Measurements from ENCODE around the gene STMN3. TPM values are rescaled to one million over a fixed set of nuclear protein-coding genes. Genes with fewer than 3 reads are reported as not detected.

The STMN3 gene
- total RNA-seq, 1 experiment from 2014 or later, result 65.6 TPM

DNA sequence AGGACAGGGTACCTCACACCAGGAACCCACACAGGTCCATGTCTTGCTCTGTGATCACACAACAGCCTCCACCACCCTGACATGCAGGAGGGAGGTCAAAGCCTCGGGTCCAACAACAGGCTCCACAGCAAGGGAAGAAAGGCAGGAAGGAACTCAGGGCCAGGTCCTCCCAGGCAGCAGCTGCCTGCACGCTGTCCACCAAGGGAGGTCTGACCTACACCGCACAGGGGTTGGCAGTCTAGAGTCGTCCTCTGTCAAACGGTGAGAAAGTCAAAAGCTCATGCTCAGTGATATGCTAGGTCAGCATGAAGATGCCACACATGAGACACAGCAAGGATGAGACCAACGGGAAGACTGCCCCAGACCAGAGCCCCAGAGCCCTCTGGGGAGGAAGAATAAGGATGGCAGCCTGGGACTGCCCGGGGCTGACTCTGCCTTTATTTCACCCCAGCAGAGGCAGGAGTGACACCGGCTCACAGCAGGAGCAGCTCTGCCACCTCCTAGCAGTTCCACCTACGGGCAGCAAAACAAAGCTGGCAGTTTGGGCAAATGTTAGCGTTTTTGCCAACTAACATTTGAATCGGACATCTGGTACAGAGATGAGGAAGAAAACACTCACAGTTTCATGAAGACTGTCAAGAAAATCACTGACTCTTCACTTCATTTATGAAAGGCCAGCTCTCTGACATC lies 34.8 kb downstream of the STMN3 start:
- ChIA-PET CTCF (no interaction called here), POLR2A (interaction anchor here (0.8 to 1.0 kb wide), 2 partner anchors 16 to 23 kb away, joined by 3 to 4 read pairs; no protein-coding TSS in a partner anchor)
- DNase-seq (ENCODE audit: low spot score) (no peak), ATAC-seq (no peak)
- Mint-ChIP-seq H3K9me3 (peaks cover 14% of the 10 kb centered on the region), H3K4me1 (peaks cover 7% of the 10 kb centered on the region), H3K27ac (no peak overlapping the region), H3K27me3 (ENCODE audit: low read depth) (no peaks in the 10 kb centered on the region; the same call in 1 of the 2 replicates), H3K36me3 (peaks cover 43% of the 10 kb centered on the region), H3K4me3 (no peak overlapping the region)
- TF ChIP-seq NR3C1 (CRISPR knock-in tag; conservative IDR thresholded peaks at IDR 0.05; ENCODE audit: low read depth), result no peak
- TF ChIP-seq OVOL2 (CRISPR knock-in tag; IDR thresholded peaks at IDR 0.05; ENCODE audit: borderline replicate concordance), result no peak
- TF ChIP-seq FOXJ3 (CRISPR knock-in tag; IDR thresholded peaks at IDR 0.05; ENCODE audit: borderline replicate concordance), result no peak
- TF ChIP-seq SMAD3 (CRISPR knock-in tag; IDR thresholded peaks at IDR 0.05; ENCODE audit: borderline replicate concordance), result no peak
- TF ChIP-seq KAT7 (CRISPR knock-in tag; IDR thresholded peaks at IDR 0.05; ENCODE audit: borderline replicate concordance), result no peak
- TF ChIP-seq ZBTB21 (CRISPR knock-in tag; IDR thresholded peaks at IDR 0.05; ENCODE audit: borderline replicate concordance), result no peak
- TF ChIP-seq ZNF263 (CRISPR knock-in tag; IDR thresholded peaks at IDR 0.05; ENCODE audit: low read depth), result no peak

DNA sequence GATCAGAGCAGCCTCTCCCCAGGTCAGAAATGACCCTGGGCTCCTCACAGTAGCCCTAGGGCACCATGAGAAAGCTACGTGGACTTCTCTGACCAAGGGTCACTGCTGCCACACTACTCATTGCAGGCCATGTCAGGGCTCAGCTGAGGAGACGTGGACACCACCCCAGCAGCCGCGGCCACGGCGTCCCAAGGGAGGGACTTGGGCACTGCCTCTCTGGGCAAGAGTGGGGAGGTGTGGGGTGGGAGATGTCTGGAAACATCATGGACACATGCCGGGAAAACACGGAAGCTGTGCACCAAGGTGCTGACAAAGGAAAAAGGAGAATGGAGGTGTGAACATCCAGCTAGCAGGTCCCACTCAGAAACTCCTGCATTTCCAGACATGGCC lies 35.4 kb downstream of the STMN3 start:
- ChIA-PET CTCF (no interaction called here), POLR2A (interaction anchor here (0.8 to 1.0 kb wide), 2 partner anchors 17 to 24 kb away, joined by 3 to 4 read pairs; no protein-coding TSS in a partner anchor)
- Mint-ChIP-seq H3K4me3 (no peak overlapping the region), H3K9me3 (peaks cover 14% of the 10 kb centered on the region), H3K27me3 (ENCODE audit: low read depth) (no peaks in the 10 kb centered on the region; the same call in 1 of the 2 replicates), H3K27ac (no peak overlapping the region), H3K4me1 (peaks cover 7% of the 10 kb centered on the region), H3K36me3 (peaks cover 43% of the 10 kb centered on the region)
- ATAC-seq (no peak), DNase-seq (ENCODE audit: low spot score) (no peak)
- TF ChIP-seq, protein P1, sequence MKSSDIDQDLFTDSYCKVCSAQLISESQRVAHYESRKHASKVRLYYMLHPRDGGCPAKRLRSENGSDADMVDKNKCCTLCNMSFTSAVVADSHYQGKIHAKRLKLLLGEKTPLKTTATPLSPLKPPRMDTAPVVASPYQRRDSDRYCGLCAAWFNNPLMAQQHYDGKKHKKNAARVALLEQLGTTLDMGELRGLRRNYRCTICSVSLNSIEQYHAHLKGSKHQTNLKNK (CRISPR knock-in tag; IDR thresholded peaks at IDR 0.05), result no peak
- TF ChIP-seq CBFB (CRISPR knock-in tag; IDR thresholded peaks at IDR 0.05; ENCODE audit: low read depth), result no peak
- TF ChIP-seq ZNF232 (CRISPR knock-in tag; IDR thresholded peaks at IDR 0.05), result no peak
- TF ChIP-seq, protein P2, sequence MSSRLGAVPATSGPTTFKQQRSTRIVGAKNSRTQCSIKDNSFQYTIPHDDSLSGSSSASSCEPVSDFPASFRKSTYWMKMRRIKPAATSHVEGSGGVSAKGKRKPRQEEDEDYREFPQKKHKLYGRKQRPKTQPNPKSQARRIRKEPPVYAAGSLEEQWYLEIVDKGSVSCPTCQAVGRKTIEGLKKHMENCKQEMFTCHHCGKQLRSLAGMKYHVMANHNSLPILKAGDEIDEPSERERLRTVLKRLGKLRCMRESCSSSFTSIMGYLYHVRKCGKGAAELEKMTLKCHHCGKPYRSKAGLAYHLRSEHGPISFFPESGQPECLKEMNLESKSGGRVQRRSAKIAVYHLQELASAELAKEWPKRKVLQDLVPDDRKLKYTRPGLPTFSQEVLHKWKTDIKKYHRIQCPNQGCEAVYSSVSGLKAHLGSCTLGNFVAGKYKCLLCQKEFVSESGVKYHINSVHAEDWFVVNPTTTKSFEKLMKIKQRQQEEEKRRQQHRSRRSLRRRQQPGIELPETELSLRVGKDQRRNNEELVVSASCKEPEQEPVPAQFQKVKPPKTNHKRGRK (CRISPR knock-in tag; IDR thresholded peaks at IDR 0.05; ENCODE audit: borderline replicate concordance), result no peak
- no peak for TF ChIP-seq NFE2L1 (CRISPR knock-in tag; IDR thresholded peaks at IDR 0.05)

DNA sequence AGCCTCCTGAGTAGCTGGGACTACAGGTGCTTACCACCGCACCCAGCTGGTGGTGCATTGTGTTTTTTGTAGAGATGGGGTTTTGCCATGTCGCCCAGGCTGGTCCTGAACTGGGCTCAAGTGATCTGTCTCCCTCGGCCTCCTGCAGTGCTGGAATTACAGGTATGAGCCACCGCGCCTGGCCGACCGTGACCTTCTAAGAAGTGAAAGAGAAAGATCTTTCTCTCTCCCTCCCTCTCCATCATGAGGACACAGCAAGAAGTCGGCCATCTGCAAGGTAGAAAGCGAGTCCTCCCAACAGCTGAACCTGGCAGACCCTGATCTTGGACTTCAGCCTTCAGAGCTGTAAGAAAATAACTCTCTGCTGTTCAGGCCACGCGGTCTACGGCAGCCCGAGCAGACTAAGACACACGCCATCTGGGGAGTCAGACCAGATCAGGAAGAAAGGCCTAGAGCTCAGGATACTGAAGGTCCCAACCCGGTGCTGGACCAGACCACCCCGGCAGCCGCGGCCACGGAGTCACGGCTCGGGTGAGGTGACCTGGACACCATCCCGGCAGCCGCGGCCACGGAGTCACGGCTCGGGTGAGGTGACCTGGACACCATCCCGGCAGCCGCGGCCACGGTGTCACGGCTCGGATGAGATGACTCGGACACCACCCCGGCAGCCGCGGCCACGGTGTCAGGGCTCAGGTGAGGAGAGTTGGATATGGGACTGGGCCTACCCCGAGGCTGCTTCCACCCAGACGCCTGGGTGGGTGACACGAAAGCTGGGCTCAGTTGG lies 35.9 kb downstream of the STMN3 start:
- no peak overlapping the region for H3K4me3 Mint-ChIP-seq
- H3K27me3 Mint-ChIP-seq (ENCODE audit: low read depth), result no peaks in the 10 kb centered on the region; the same call in 1 of the 2 replicates
- ATAC-seq (no peak), DNase-seq (ENCODE audit: low spot score) (no peak)
- H3K4me1 Mint-ChIP-seq, result peaks cover 2% of the 10 kb centered on the region
- ChIA-PET CTCF (interaction anchor here (0.6 to 1.2 kb wide), 2 partner anchors 24 to 357 kb away, joined by 3 to 5 read pairs; no protein-coding TSS in a partner anchor), POLR2A (interaction anchor here (0.8 to 1.0 kb wide), 2 partner anchors 17 to 24 kb away, joined by 3 to 4 read pairs; no protein-coding TSS in a partner anchor)
- H3K9me3 Mint-ChIP-seq, result peaks cover 14% of the 10 kb centered on the region
- TF ChIP-seq NR2C2 (CRISPR knock-in tag; IDR thresholded peaks at IDR 0.05), result no peak
- TF ChIP-seq, protein P3, sequence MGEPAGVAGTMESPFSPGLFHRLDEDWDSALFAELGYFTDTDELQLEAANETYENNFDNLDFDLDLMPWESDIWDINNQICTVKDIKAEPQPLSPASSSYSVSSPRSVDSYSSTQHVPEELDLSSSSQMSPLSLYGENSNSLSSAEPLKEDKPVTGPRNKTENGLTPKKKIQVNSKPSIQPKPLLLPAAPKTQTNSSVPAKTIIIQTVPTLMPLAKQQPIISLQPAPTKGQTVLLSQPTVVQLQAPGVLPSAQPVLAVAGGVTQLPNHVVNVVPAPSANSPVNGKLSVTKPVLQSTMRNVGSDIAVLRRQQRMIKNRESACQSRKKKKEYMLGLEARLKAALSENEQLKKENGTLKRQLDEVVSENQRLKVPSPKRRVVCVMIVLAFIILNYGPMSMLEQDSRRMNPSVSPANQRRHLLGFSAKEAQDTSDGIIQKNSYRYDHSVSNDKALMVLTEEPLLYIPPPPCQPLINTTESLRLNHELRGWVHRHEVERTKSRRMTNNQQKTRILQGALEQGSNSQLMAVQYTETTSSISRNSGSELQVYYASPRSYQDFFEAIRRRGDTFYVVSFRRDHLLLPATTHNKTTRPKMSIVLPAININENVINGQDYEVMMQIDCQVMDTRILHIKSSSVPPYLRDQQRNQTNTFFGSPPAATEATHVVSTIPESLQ (CRISPR knock-in tag; IDR thresholded peaks at IDR 0.05), result no peak
- TF ChIP-seq, protein P4, sequence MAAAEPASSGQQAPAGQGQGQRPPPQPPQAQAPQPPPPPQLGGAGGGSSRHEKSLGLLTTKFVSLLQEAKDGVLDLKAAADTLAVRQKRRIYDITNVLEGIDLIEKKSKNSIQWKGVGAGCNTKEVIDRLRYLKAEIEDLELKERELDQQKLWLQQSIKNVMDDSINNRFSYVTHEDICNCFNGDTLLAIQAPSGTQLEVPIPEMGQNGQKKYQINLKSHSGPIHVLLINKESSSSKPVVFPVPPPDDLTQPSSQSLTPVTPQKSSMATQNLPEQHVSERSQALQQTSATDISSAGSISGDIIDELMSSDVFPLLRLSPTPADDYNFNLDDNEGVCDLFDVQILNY (CRISPR knock-in tag; IDR thresholded peaks at IDR 0.05), result no peak
- TF ChIP-seq, protein P5, sequence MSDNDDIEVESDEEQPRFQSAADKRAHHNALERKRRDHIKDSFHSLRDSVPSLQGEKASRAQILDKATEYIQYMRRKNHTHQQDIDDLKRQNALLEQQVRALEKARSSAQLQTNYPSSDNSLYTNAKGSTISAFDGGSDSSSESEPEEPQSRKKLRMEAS (CRISPR knock-in tag; IDR thresholded peaks at IDR 0.05), result no peak
- TF ChIP-seq, protein P6, sequence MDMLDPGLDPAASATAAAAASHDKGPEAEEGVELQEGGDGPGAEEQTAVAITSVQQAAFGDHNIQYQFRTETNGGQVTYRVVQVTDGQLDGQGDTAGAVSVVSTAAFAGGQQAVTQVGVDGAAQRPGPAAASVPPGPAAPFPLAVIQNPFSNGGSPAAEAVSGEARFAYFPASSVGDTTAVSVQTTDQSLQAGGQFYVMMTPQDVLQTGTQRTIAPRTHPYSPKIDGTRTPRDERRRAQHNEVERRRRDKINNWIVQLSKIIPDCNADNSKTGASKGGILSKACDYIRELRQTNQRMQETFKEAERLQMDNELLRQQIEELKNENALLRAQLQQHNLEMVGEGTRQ (CRISPR knock-in tag; IDR thresholded peaks at IDR 0.05), result no peak
- no peak for TF ChIP-seq ZNF396 (CRISPR knock-in tag; IDR thresholded peaks at IDR 0.05; ENCODE audit: borderline replicate concordance)
- no peak for TF ChIP-seq CBFB (CRISPR knock-in tag; IDR thresholded peaks at IDR 0.05; ENCODE audit: low read depth)
- TF ChIP-seq, protein P7, sequence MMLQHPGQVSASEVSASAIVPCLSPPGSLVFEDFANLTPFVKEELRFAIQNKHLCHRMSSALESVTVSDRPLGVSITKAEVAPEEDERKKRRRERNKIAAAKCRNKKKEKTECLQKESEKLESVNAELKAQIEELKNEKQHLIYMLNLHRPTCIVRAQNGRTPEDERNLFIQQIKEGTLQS (CRISPR knock-in tag; conservative IDR thresholded peaks at IDR 0.05), result no peak
- no peak for TF ChIP-seq KAT7 (CRISPR knock-in tag; IDR thresholded peaks at IDR 0.05; ENCODE audit: borderline replicate concordance)
- TF ChIP-seq NFYB (CRISPR knock-in tag; conservative IDR thresholded peaks at IDR 0.05; ENCODE audit: low read depth), result no peak
- H3K27ac Mint-ChIP-seq, result no peak overlapping the region
- peaks cover 43% of the 10 kb centered on the region for H3K36me3 Mint-ChIP-seq

All from WTC11 (cell line).